Dendritic cell treated with granulocyte-macrophage colony-stimulating factor and Interleukin-4, amounts not matched to agents 40 ng/mL and 50 ng/mL, for 4 days (primary cell): ENCODE data around the gene HTR5A.

ENCODE experiments used
- H3K27ac Mint-ChIP-seq: one replicate; pipeline ENCODE4 v1.8.0; 2022; ENCODE audit warnings: mild to moderate bottlenecking, mixed read lengths
- H3K27me3 Mint-ChIP-seq: one replicate; pipeline ENCODE4 v1.8.0; 2022; ENCODE audit warnings: mild to moderate bottlenecking, mixed read lengths
- H3K36me3 Mint-ChIP-seq: one replicate; pipeline ENCODE4 v1.8.0; 2022; ENCODE audit warnings: low read depth, mixed read lengths
- H3K4me1 Mint-ChIP-seq: one replicate; pipeline ENCODE4 v1.8.0; 2022; ENCODE audit warnings: low read depth, mixed read lengths
- H3K4me3 Mint-ChIP-seq: one replicate; pipeline ENCODE4 v1.8.0; 2022; ENCODE audit warnings: mild to moderate bottlenecking, moderate library complexity, mixed read lengths
- H3K9me3 Mint-ChIP-seq: one replicate; pipeline ENCODE4 v1.8.0; 2022; ENCODE audit warnings: mixed read lengths
- intact Hi-C: fragments of 100-400 bp; cut with micrococcal nuclease; formaldehyde crosslinking; loops from one replicate; pipeline ENCODE4 v1.15.0; 2022

The HTR5A gene

DNA sequence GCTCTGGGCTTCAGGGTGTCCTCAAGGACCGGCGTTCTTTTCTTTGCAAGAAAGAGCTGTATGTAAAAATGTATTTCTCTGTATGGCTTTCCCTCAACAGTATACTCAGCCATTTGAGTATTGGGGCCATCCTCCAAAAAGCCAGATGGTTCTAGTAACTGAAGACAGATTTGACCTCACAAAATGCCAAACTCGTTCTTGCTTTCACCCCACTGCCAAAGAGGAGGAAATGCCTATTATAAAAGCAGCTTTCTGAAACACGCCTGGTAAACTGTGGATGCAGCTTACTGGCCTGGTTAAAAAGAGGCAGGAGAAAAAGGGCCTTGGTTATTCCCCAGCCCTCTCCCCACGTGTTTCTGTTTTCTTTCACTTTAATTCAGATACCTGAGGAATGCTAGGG is 7.7 kb upstream of the HTR5A start:
- no peaks in the 10 kb centered on the region for H3K27me3 Mint-ChIP-seq
- H3K4me1 Mint-ChIP-seq = no peaks in the 10 kb centered on the region
- no peaks in the 10 kb centered on the region for H3K9me3 Mint-ChIP-seq
- no peaks in the 10 kb centered on the region for H3K36me3 Mint-ChIP-seq
- no peak overlapping the region for H3K27ac Mint-ChIP-seq
- intact Hi-C loops = no loop called here
- no peak overlapping the region for H3K4me3 Mint-ChIP-seq

DNA sequence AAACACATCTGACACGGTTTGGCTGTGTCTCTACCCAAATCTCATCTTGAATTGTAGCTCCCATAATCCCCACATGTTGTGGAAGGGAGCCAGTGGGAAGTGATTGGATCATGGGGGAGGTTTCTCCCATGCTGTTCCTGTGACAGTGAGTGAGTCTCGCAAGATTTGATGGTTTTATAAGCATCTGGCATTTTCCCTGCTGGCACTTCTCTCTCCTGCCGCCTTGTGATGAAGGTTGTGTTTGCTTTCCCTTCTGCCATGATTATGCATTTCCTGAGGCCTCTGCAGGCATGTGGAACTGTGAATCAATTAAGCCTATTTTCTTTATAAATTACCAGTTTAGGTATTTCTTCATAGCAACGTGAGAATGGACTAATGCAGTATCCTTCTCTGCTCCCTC is 5.9 kb upstream of the HTR5A start:
- Mint-ChIP-seq H3K4me1 (no peaks in the 10 kb centered on the region), H3K36me3 (no peaks in the 10 kb centered on the region), H3K9me3 (no peaks in the 10 kb centered on the region), H3K4me3 (no peak overlapping the region), H3K27ac (no peak overlapping the region), H3K27me3 (no peaks in the 10 kb centered on the region)
- intact Hi-C loops = no loop called here

DNA sequence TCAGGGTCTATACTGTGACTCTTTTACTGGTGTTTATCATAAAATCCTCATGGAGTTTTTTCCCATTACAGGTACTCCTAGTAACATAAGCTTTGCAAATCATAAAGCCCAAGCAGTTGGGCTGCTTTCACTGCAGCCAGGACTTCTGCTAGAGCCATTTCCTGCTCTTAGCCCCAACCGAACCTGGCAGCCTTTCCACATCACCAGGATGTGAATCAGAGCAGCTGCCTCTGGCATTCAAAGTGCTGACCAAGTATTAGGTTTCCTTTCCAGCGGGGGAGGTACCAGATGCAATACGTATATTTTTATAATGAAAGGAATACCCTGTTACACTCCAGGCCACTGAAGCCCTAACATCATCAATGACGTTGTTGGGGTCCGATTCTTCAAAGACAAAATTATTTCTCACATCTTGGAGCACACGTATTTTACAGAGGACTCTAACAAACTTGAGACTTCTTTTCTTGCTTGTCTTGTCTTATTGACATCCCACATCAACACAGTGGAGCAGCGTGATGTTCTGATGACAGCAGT is 3.6 kb upstream of the HTR5A start:
- H3K27me3 Mint-ChIP-seq = peaks cover 22% of the 10 kb centered on the region
- no peaks in the 10 kb centered on the region for H3K9me3 Mint-ChIP-seq
- no peaks in the 10 kb centered on the region for H3K36me3 Mint-ChIP-seq
- H3K27ac Mint-ChIP-seq = no peak overlapping the region
- intact Hi-C loops = no loop called here
- H3K4me3 Mint-ChIP-seq = no peak overlapping the region
- H3K4me1 Mint-ChIP-seq = no peaks in the 10 kb centered on the region

DNA sequence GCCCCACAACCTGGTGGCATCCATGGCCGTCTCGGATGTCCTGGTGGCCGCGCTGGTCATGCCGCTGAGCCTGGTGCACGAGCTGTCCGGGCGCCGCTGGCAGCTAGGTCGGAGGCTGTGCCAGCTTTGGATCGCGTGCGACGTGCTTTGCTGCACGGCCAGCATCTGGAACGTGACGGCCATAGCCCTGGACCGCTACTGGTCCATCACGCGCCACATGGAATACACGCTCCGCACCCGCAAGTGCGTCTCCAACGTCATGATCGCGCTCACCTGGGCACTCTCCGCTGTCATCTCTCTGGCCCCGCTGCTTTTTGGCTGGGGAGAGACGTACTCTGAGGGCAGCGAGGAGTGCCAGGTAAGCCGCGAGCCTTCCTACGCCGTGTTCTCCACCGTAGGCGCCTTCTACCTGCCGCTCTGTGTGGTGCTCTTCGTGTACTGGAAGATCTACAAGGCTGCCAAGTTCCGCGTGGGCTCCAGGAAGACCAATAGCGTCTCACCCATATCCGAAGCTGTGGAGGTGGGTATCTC is 1.1 kb downstream of the HTR5A start:
- intact Hi-C loops = no loop called here
- no peak overlapping the region for H3K27ac Mint-ChIP-seq
- no peaks in the 10 kb centered on the region for H3K36me3 Mint-ChIP-seq
- no peaks in the 10 kb centered on the region for H3K4me1 Mint-ChIP-seq
- no peaks in the 10 kb centered on the region for H3K9me3 Mint-ChIP-seq
- H3K4me3 Mint-ChIP-seq = no peak overlapping the region
- peaks cover 24% of the 10 kb centered on the region for H3K27me3 Mint-ChIP-seq

DNA sequence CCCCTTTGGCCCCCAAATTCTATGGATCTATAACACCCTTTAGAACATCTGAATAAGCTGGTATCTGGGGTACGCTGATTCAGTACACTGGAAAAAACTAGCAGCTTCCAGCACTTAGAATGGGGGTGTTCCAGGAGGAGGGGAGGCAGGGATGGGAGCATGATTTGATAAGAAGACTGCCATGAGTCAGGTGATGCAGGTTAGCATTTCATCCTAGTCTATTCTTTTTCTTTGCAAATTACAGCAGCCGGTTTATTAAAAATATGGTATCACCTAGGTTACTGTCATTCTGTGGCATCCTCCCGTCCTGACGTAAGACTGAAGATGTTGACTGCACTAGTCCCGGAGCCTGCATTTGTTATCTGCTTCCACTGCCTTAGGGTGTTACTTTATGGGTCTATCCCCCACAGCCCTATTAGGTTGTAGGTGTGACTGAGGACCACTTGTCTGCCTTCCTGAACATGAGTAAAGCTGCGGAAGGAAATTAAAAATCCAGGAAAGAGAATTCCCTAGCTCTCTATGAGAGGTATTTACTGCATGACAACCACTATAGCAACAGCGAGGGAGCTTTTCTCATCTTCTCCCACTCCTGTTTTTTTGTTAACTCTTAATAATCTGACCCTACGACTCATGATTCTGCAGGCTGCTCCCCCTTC is 1.9 kb downstream of the HTR5A start:
- Mint-ChIP-seq H3K36me3 (no peaks in the 10 kb centered on the region), H3K27ac (no peak overlapping the region), H3K9me3 (no peaks in the 10 kb centered on the region), H3K27me3 (peaks cover 24% of the 10 kb centered on the region), H3K4me1 (no peaks in the 10 kb centered on the region), H3K4me3 (no peak overlapping the region)
- intact Hi-C loops = no loop called here

DNA sequence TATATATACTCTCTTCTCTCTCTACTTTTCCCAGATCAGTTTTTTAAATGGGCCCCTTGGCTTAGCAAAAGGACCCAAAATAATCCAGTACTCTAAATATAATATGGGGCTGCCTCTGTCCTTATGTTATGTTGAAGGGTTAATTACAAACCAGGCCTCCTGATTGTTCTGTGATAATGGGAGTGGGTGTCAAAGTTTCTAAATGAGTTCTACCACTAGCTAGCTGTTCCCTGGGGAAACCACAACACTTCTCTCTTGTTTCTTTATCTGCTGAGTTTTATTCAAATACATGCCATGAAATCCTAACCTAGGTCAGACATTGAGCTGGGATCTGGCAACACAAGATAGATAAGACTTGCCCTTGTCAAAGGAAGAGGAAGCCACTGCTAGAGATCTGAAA is 3.8 kb downstream of the HTR5A start:
- Mint-ChIP-seq H3K9me3 (no peaks in the 10 kb centered on the region), H3K4me1 (no peaks in the 10 kb centered on the region), H3K27me3 (peaks cover 24% of the 10 kb centered on the region), H3K27ac (no peak overlapping the region), H3K4me3 (no peak overlapping the region), H3K36me3 (no peaks in the 10 kb centered on the region)
- intact Hi-C loops = no loop called here

DNA sequence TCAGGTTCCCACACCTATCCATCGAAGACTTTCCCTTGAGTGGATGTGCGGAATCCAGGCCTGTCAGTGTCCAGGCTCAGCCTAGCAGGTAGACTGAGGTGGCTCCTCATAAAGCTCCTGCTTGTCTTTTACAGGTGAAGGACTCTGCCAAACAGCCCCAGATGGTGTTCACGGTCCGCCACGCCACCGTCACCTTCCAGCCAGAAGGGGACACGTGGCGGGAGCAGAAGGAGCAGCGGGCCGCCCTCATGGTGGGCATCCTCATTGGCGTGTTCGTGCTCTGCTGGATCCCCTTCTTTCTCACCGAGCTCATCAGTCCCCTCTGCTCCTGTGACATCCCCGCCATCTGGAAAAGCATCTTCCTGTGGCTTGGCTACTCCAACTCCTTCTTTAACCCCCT is 13.9 kb downstream of the HTR5A start:
- intact Hi-C loops = no loop called here
- Mint-ChIP-seq H3K9me3 (no peaks in the 10 kb centered on the region), H3K4me3 (no peak overlapping the region), H3K4me1 (no peaks in the 10 kb centered on the region), H3K27me3 (no peaks in the 10 kb centered on the region), H3K36me3 (no peaks in the 10 kb centered on the region), H3K27ac (no peak overlapping the region)

DNA sequence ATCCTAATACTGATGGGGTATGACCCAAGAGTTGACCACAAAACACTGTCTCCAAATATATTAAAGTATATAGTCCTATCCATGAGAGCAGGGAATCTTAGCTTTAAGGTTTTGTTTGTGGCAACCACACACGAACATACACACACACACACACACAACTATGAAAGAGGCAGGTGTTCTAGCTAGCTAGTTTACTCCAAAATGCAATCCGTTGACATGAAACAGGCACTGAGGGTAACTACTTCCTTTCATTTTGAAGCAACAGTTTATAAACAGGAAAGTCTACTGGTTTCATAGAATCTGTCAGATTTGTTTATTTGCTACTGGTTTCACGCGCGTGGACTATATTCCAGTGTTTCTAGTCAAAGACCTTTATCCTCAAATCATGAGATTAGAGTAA is 14.8 kb downstream of the HTR5A start:
- no peaks in the 10 kb centered on the region for H3K9me3 Mint-ChIP-seq
- intact Hi-C loops = no loop called here
- no peak overlapping the region for H3K4me3 Mint-ChIP-seq
- no peaks in the 10 kb centered on the region for H3K36me3 Mint-ChIP-seq
- H3K27me3 Mint-ChIP-seq = no peaks in the 10 kb centered on the region
- no peaks in the 10 kb centered on the region for H3K4me1 Mint-ChIP-seq
- H3K27ac Mint-ChIP-seq = no peak overlapping the region

DNA sequence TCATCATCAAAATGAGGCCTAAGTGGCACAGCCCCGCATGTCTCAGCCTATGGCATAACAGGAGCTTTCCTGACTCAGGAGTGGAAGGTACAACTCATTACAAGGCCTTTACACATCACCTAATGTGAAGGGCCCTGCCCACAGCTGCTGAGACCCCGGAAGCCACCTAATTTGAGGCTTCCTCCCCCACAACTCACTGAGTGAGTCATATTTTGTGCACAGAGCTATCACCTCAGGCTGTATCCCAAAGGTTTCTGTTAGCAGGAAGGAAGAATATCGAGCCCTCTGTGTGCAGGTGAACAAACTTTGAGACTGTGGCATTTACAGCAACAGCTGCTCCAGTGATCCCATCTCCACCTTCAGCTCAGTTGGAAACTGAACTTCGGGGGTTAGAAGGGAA is 20.6 kb downstream of the HTR5A start:
- Mint-ChIP-seq H3K36me3 (no peaks in the 10 kb centered on the region), H3K27ac (no peak overlapping the region), H3K9me3 (peaks cover 9% of the 10 kb centered on the region), H3K4me1 (no peaks in the 10 kb centered on the region), H3K27me3 (no peaks in the 10 kb centered on the region), H3K4me3 (no peak overlapping the region)
- intact Hi-C loops = no loop called here

DNA sequence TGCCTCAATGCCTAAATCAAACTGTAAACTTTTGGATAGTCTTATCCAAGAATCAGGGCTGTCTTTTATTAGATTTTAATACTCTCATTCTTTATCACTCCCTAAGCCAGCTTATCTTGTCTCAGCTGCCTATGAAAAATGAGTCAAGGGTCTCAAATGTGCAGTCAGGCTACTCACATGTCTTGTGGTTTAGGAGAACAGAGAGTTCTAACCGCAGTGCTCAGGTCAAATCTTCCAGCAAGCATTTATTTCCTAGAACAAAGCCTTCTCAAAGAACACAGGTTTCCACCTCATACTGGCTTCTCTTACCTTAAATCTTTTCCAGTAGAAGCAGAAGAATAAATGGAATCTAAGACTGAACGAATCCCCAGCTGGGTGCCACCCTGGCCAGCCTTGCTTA is 23.5 kb downstream of the HTR5A start:
- H3K9me3 Mint-ChIP-seq = peaks cover 22% of the 10 kb centered on the region
- no peaks in the 10 kb centered on the region for H3K27me3 Mint-ChIP-seq
- H3K27ac Mint-ChIP-seq = no peak overlapping the region
- no peak overlapping the region for H3K4me3 Mint-ChIP-seq
- no peaks in the 10 kb centered on the region for H3K4me1 Mint-ChIP-seq
- intact Hi-C loops = no loop called here
- H3K36me3 Mint-ChIP-seq = no peaks in the 10 kb centered on the region

DNA sequence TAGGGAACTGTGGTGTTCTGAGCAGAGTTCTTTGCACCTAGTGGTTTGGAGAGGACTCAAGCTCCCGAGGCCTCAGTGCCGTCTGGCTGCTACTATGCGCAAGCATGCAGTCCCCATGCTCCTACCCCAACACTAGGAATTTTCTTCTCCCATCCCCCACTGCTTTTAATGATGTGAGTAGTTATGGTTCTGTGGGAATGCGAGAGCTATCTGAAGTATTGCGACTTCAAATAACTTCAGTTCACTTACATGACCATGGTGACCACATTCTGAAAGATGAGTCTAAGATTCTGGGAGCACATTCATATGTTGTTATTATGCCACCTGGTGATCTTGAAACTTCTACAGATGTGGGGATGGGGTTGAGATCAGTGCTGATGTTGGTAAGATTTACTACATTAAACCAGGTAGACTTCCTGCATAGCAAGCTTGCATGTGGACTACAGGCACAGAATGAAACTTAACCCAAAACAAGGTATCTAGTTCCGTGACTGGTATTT is 24.6 kb downstream of the HTR5A start:
- Mint-ChIP-seq H3K4me1 (no peaks in the 10 kb centered on the region), H3K36me3 (no peaks in the 10 kb centered on the region), H3K4me3 (no peak overlapping the region), H3K27me3 (no peaks in the 10 kb centered on the region), H3K27ac (no peak overlapping the region), H3K9me3 (peaks cover 31% of the 10 kb centered on the region)
- intact Hi-C loops = no loop called here

DNA sequence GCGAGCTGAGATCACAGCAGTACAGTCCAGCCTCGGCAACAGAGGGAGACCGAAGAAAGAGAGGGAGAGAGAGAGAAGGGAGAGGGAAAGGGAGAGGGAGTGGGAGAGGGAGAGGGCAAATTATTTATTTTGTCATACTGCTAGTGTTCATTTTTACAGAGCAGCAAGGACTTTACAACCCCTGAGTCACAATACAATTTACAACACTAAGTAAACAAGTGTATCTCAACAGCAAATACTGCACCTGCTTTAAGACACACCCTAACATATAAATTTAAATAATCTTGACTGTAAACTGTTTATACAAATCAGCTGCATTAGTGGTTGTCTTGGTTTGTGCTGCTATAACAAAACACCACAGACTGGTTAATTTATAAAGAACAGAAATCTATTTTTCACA is 27.2 kb downstream of the HTR5A start:
- Mint-ChIP-seq H3K36me3 (no peaks in the 10 kb centered on the region), H3K4me3 (no peak overlapping the region), H3K27ac (no peak overlapping the region), H3K4me1 (no peaks in the 10 kb centered on the region), H3K9me3 (peaks cover 31% of the 10 kb centered on the region), H3K27me3 (no peaks in the 10 kb centered on the region)
- intact Hi-C loops = no loop called here

DNA sequence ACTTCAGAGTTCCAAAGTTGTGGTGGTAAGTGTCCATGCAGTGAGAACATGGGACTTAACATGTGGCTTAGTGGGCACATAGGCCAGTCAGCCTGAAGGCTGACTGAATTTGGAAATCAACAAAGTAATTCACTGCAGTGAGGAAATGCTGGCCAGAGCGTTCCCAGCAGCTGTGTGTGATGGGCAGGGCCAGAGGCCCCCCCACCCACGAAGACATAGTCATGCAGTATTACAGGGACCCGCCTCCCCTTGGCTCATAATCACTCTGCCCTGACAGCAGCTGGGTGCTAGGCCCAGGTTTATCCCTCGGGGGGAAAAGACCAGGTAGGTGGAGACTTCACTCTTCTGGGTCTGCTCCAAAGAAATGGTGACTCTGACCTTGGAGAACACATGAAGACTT is 33.7 kb downstream of the HTR5A start:
- Mint-ChIP-seq H3K4me3 (no peak overlapping the region), H3K27ac (no peak overlapping the region), H3K27me3 (peaks cover 3% of the 10 kb centered on the region), H3K4me1 (no peaks in the 10 kb centered on the region), H3K9me3 (peaks cover 7% of the 10 kb centered on the region), H3K36me3 (no peaks in the 10 kb centered on the region)
- intact Hi-C loops = no loop called here

DNA sequence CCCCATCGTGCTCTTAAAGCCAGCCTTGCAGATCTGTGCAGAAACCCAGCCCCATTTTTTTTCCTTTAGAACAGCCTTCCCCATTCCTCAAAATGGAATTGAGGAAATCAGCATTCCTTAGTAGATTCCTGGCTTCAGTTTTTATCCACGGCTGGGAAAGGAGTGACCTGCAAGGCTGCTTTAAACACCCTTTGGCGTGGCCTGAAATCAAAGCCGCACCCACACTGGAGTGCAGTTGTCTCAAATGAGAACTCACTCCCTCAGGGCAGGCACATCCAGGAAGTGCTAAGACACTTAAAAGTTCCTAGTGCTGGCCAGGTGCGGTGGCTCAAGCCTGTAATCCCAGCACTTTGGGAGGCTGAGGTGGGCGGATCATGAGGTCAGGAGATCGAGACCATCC is 34.8 kb downstream of the HTR5A start:
- Mint-ChIP-seq H3K9me3 (no peaks in the 10 kb centered on the region), H3K4me3 (no peak overlapping the region), H3K27ac (no peak overlapping the region), H3K27me3 (peaks cover 5% of the 10 kb centered on the region), H3K4me1 (no peaks in the 10 kb centered on the region), H3K36me3 (no peaks in the 10 kb centered on the region)
- intact Hi-C loops = no loop called here

DNA sequence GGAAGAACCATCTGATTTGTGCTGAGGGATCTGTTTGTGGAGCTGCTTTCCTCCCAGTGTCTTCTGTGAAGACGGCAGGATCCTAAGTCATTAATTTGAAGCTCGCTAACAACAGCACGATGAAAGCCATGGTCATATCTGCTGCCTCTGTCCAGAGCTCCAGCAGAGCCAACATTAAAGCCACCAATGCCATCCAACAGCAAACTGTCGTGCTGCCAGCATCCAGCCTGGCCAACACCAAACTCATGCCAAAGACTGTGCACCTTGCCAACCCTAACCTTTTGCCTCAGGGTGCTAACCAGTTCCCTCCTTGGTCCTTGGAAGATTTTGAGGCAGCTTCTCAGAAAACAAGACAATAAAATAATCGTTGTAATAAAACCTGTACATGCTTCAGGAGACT is 36.2 kb downstream of the HTR5A start:
- Mint-ChIP-seq H3K4me1 (no peaks in the 10 kb centered on the region), H3K27ac (no peak overlapping the region), H3K36me3 (no peaks in the 10 kb centered on the region), H3K27me3 (peaks cover 5% of the 10 kb centered on the region), H3K9me3 (no peaks in the 10 kb centered on the region), H3K4me3 (no peak overlapping the region)
- intact Hi-C loops = no loop called here
